Urinary bladder (tissue), 4 donors: ENCODE results near the gene PSMF1. TPM values are rescaled to one million over a fixed set of nuclear protein-coding genes. Genes with fewer than 3 reads are reported as not detected.

ENCODE experiments used
- DNase-seq: peaks from one replicate; pipeline ENCODE4 v3.0.0-alpha.2; 2015; ENCODE audit errors: extremely low spot score
- H3K27ac ChIP-seq: one replicate; pipeline ENCODE4 v1.5.1; 2013; ENCODE audit warnings: low read depth, mild to moderate bottlenecking, moderate library complexity
- H3K36me3 ChIP-seq: one replicate; pipeline ENCODE4 v1.6.1; 2013; ENCODE audit warnings: mild to moderate bottlenecking, moderate library complexity; ENCODE audit not compliant: insufficient read depth
- H3K4me1 ChIP-seq: one replicate; pipeline ENCODE4 v1.6.1; 2013; ENCODE audit warnings: mild to moderate bottlenecking, moderate library complexity; ENCODE audit not compliant: insufficient read depth
- H3K4me3 ChIP-seq: one replicate; pipeline ENCODE4 v1.5.1; 2013; ENCODE audit warnings: low read depth, low read length
- WGBS: extraction: QIAGEN DNeasy Blood & Tissue Kit; methylation state at CpG from one replicate; pipeline ENCODE4 v1.1.7; 2013; 5-methylcytosine and 5-hydroxymethylcytosine counted together
- polyA plus RNA-seq: library from polyadenylated mRNA; stranded (reverse); fragments of 200-250 nt; gene quantifications from one replicate; pipeline ENCODE4 v1.2.3, GENCODE V29; 2013
- total RNA-seq: library from RNA; depleted of rRNA; stranded (reverse); fragments of >200 nt; gene quantifications from one replicate; pipeline ENCODE4 v1.2.3, GENCODE V29; 2014
- donor health status: healthy with polysubstance abuse.
- donor health status: healthy.

The PSMF1 gene
- total and polyA plus RNA-seq, 2 donors = 29.3 to 100 TPM

DNA sequence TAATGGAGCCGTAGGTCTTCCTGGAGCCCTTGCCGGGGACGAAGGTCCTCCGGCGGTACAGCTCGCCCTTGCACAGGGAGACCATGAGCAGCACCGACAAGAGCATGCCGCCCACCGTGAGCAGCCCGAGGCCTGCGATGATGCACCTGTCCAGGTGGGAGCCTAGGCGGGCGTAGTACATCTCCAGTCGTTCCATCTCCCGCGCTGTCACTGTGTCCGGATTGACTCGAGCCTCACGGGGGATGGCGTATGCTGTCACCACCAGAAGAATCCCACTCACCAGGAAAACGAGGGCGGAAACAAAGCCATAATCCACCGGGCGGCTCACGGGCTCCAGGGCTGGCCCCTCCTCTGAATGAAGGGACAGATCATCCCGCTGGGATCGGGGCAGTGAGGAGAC is 62.5 kb downstream of the PSMF1 start:
- Histone ChIP-seq H3K36me3 (no peaks in the 10 kb centered on the region), H3K4me3 (no peak overlapping the region), H3K27ac (no peak overlapping the region), H3K4me1 (peaks cover 1% of the 10 kb centered on the region)
- DNase-seq = no peak
- WGBS = 93% methylated on average over 27 of the region's 27 CpGs

DNA sequence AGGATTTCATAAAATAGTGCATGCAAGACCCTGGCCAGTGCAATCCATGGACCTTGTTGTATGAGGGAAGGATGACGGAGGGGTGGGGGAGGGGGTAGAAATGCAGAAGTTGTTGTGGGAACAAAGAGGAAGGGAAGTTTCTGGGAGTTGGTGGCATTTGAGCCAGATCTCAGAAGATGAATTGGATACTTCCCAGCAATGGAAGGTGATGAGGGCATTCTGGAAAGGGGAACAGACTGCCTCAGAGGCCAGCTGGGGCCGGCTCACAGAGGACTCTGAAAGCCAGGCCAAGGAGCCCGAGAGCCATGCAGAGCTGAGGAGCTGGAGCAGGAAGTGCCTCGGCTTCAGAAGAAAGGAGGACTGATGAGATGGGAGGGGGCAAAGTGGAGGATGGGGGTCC is 63.7 kb downstream of the PSMF1 start:
- H3K36me3 ChIP-seq = no peaks in the 10 kb centered on the region
- DNase-seq = no peak
- peaks cover 1% of the 10 kb centered on the region for H3K4me1 ChIP-seq
- no peak overlapping the region for H3K4me3 ChIP-seq
- no peak overlapping the region for H3K27ac ChIP-seq
- WGBS = 50% methylated on average over 4 of the region's 4 CpGs

DNA sequence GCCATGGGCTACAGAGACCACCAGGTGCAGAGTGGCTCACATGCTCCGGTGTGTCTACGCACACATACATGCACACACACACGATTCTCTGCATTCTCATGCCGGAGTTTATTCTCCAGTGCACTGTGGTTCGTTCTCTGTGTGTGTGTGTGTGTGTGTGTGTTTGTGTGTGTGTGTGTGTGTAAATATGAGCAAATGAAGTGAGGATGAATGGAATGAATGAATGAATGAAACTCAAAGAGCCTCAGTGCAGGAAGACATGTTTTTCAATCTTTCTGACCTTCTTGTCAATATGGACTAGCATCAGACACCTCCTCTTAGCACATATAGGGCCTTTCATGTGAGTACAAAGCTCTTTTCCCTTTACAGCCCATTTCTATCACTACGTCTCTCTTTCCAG is 64.8 kb downstream of the PSMF1 start:
- H3K27ac ChIP-seq = no peak overlapping the region
- no peak for DNase-seq
- peaks cover 1% of the 10 kb centered on the region for H3K4me1 ChIP-seq
- H3K4me3 ChIP-seq = no peak overlapping the region
- 71% methylated on average over 6 of the region's 6 CpGs for WGBS
- H3K36me3 ChIP-seq = no peaks in the 10 kb centered on the region

DNA sequence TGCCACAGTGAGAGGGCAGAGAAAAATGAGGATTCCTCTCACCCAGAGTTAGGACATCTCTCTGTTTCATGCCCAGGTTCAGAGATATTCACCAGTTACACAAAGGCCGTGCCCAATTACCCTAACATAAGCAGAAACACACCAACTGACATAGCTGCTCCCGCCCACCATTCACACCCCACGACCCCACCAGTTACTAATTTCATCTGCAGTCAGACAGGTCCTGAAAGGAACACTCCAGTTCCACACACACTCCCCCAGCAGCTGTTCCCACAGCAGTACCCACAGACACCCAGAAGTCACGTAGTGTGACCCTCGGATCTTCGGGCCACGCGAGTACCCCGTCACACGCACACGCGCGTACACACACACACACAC is 65.8 kb downstream of the PSMF1 start:
- Histone ChIP-seq H3K4me3 (no peak overlapping the region), H3K27ac (no peak overlapping the region), H3K4me1 (peaks cover 1% of the 10 kb centered on the region), H3K36me3 (no peaks in the 10 kb centered on the region)
- WGBS = 32% methylated on average over 13 of the region's 13 CpGs
- DNase-seq = no peak

DNA sequence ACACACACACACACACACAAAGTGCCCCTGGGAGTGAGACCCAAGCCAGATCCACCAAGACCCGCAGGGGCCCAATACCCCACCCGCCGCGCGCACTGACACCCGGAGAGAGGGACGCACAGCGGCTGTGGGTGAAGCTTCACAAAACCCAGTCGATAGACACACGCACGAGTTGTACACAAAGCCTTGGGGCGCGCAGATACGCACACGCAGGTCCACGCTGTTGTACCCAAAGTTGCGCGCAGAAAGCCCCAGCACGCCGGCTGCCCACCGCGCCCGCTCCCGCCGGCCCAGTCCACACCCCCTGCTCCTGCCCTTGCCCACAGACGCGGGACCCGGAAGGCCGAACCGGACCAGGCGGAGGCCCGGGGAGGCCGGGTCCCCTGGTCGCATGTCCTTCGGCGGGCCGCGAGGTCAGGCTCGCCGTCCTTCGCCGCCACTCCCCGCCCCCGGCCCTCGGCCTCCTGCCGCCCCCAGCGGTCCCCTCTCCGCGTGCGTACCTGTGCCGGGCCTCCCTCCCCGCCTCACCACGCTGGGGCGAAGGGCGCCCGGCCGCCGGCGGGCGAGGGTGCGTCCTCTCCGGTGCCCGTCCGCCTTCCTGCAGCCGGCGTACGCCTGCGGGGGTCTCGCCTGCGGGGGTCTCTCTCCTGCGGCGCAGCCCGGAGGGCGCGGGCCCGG is 66.4 kb downstream of the PSMF1 start, which contains the start of gene TMEM74B:
Gene TMEM74B (minus strand): TSS at position 344 of the 678 bp plus-strand sequence. CDS start 1,180 bp downstream, outside the sequence.
- H3K4me3 ChIP-seq = peak within 1 kb of the TSS; percentile 46
- peaks cover 1% of the 10 kb centered on the region for H3K4me1 ChIP-seq
- 2% methylated on average over 75 of the region's 76 CpGs for WGBS
- no peak within 1 kb of the TSS for H3K27ac ChIP-seq
- no peaks in the 10 kb centered on the region for H3K36me3 ChIP-seq
- no peak for DNase-seq

DNA sequence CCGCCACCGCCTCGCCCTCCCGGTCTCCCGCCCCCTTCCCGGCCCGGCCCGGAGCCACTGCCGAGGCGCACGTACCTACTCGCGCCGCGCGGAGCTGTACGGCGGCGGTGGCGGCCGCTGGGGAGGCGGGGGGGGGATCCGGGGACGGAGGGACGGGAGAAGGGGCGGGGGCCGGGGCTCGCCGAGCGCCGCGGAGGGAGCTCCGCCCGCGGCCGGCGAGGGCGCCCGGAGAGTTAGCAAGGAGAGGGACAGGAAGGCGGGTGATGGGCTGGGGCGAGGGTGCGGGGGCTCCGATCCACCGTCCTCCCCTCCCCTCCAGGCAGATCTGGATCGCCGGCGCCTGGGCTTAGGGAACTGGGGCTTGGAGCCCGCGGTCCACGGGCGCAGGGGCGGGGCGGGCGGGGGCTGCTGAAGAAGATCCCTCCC is 66.9 kb downstream of the PSMF1 start:
- Histone ChIP-seq H3K36me3 (no peaks in the 10 kb centered on the region), H3K4me1 (peaks cover 1% of the 10 kb centered on the region), H3K4me3 (peak overlapping the region; percentile 46), H3K27ac (no peak overlapping the region)
- WGBS = under 1% methylated on average over 53 of the region's 54 CpGs
- no peak for DNase-seq

DNA sequence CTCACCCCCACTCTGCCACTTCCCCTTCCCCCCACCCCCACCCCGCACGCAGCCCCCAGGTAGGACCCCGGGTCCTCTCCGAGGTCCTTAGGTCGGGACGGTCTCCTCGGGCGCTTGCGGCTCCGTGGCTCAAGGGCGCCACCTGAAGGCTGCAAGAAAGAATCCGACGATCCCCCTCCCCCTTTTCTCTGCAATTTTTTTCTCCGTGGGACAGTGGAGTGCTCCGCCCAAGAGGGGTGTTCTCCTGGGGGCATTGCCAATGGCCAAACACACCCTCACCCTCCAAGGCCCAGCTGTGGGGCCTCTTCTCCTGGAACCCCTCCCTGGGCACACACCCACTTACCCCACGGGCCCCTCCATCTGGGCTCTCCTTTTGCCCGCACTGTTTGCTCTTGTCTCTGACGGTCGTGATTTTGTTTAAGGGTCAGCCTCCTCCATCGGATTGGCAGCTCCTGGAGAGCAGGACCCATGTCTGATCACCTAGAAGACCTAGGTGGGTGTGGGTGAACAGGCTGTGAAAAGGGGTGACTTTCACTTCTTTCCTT is 67.5 kb downstream of the PSMF1 start:
- no peak for DNase-seq
- 10% methylated on average over 20 of the region's 20 CpGs for WGBS
- H3K36me3 ChIP-seq = no peaks in the 10 kb centered on the region
- H3K27ac ChIP-seq = no peak overlapping the region
- peak overlapping the region; percentile 46 for H3K4me3 ChIP-seq
- H3K4me1 ChIP-seq = peaks cover 1% of the 10 kb centered on the region

DNA sequence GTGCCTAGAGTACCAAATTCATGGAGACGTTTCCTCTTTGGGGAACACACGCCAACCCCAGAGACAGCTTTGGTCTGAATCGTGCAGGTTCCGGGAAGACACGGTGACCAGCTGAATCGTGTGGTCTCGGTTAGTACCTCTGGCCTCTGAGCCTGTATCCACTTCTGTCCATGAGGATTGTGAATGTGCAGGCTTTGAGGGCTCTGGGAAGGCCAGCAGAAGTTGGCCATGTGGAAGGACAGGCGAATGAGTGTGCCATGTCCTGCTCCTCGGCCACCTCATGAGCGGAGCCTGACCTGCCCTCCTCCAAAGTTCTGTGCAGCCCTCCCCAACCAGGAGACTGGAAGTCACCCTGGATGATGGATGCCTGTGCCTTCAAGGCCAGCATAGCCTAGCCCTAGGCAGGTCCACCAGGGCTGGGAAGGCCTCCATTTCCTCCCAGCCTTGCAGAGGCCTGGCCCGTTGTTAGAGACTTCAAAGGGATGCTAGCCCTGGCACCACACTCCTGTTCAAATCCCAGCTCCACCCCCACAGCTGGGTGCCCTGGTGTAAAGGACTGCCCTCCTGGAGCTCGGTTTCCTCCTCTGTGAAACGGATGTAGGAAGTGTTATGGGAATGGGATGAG is 68.1 kb downstream of the PSMF1 start:
- H3K27ac ChIP-seq = no peak overlapping the region
- no peak for DNase-seq
- no peak overlapping the region for H3K4me3 ChIP-seq
- WGBS = 74% methylated on average over 13 of the region's 13 CpGs
- H3K4me1 ChIP-seq = peaks cover 1% of the 10 kb centered on the region
- no peaks in the 10 kb centered on the region for H3K36me3 ChIP-seq

DNA sequence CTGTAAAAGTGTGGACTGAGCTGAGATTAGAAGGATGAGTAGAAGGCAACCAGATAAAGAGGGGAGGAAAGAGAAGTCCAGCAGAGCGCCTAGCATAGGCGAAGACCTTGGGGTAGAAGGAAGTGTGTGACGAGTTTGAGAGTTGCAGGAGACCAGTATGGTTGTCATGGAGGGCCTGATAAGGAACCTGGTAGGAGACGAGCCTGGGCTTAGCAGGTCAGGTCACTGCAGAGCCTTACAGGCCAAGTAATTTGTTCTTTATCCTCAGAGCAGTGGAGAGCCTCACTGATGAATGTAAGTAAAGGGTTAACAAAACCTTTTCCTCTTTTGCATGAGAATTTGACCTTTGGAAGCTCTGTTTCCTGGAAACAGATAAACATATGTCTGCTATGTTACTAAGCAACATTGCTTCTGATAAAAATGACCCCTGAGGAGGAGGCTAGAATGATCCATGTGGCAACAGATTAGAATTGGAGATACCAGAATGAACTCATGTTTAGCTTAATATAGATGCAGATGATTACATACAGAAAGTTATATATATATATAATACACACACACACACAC is 69.3 kb downstream of the PSMF1 start:
- H3K27ac ChIP-seq = no peak overlapping the region
- no peaks in the 10 kb centered on the region for H3K36me3 ChIP-seq
- peaks cover 1% of the 10 kb centered on the region for H3K4me1 ChIP-seq
- 55% methylated on average over 4 of the region's 4 CpGs for WGBS
- DNase-seq = no peak
- H3K4me3 ChIP-seq = no peak overlapping the region

DNA sequence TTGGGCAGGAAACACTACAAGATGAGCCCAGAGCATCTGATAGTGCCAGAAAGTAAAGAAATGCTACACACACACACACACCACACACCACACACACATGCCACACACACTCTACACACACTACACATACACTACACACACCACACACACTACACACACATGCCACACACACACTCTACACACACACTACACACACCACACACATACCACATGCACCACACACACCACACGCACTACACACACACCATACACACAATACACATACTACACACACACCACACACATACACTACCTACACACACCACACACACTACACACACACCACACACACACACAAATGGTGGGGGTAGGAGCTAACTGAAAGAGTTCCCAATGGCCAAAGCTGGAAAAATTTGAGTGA is 69.9 kb downstream of the PSMF1 start:
- H3K27ac ChIP-seq = no peak overlapping the region
- no peak for DNase-seq
- no peaks in the 10 kb centered on the region for H3K36me3 ChIP-seq
- WGBS = 92% methylated on average over 1 of the region's 1 CpG
- peaks cover 1% of the 10 kb centered on the region for H3K4me1 ChIP-seq
- H3K4me3 ChIP-seq = no peak overlapping the region

DNA sequence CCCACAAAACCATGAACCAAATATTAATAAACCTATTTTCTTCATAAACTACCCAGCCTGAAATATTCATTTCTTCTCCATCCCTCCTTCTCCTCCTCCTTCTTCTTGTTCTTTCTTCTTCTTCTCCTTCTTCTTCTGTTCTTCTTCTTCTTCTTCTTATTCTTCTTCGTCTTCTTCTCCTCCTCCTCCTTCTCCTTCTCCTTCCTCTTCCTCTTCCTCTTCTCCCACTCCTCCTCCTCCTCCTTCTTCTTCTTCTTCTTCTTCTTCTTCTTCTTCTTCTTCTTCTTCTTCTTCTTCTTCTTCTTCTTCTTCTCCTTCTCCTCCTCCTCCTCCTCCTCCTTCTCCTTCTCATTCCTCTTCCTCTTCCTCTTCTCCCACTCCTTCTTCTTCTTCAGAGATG is 71.4 kb downstream of the PSMF1 start:
- no peak overlapping the region for H3K27ac ChIP-seq
- H3K36me3 ChIP-seq = no peaks in the 10 kb centered on the region
- 68% methylated on average over 1 of the region's 1 CpG for WGBS
- H3K4me3 ChIP-seq = no peak overlapping the region
- DNase-seq = no peak
- peaks cover 1% of the 10 kb centered on the region for H3K4me1 ChIP-seq

DNA sequence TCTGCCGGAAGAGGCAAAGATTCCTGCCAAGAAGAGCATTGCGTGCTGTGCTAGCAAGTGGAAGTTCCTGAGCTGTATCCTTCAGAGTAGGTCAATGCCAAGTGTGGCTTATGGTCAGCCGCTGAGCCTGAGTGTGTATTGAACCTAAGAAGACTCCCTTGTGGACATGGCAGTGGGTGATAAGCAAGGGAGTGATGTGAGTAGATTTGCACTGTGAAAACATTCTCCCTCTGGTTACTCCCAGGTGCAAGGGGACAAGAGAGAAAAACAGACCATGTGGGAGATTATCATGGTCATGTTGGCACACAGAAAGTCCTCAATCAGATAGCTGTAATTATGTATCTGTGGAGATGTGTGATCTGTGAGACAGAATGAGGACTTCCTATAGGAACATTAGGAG is 72.4 kb downstream of the PSMF1 start:
- 83% methylated on average over 3 of the region's 3 CpGs for WGBS
- H3K36me3 ChIP-seq = no peaks in the 10 kb centered on the region
- H3K4me1 ChIP-seq = no peaks in the 10 kb centered on the region
- no peak for DNase-seq
- H3K27ac ChIP-seq = no peak overlapping the region
- no peak overlapping the region for H3K4me3 ChIP-seq

DNA sequence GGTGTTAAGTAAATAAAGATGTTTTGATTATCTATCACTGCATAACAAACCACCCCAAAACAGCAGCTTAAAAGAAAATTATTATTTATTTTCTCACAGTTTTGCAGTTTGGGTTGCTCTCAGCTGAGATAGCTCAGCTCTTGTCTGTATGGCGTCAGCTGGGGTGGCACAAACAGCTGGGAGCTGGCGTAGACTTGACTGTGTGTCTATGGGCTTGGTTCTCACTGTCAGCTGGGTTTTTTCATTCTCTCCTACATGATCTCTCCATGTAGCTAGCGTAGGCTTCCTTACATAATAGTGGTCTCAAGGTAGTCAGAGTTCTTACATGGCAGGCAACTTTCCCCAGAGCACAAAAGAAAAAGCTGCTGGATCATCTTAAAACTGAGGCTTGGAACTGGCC is 72.9 kb downstream of the PSMF1 start:
- Histone ChIP-seq H3K4me1 (no peaks in the 10 kb centered on the region), H3K27ac (no peak overlapping the region), H3K36me3 (no peaks in the 10 kb centered on the region), H3K4me3 (no peak overlapping the region)
- WGBS = 63% methylated on average over 3 of the region's 3 CpGs
- DNase-seq = no peak

DNA sequence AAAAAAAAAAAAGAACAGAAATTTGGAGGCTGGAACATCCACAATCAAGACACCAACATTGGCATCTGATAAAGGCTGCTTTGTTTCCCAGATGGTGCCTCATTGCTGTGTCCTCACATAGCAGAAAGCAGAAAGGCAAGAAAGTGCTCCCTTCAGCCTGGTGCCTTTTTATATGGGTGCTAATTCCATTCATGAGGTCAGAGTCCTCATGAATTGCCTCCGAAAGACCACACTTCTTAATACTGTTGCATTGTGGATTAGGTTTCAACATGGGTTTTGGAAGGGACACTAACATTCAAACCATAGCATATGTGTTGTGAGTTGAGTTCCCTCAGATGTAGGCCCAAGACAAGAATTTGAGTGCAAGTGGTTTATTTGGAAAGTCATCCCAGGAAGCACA is 76.8 kb downstream of the PSMF1 start:
- Histone ChIP-seq H3K27ac (no peak overlapping the region), H3K36me3 (no peaks in the 10 kb centered on the region), H3K4me1 (no peaks in the 10 kb centered on the region), H3K4me3 (no peak overlapping the region)
- no peak for DNase-seq
- WGBS = 74% methylated on average over 1 of the region's 1 CpG
